GM18909 (cell line): ENCODE results near the gene CCDC88A.
"Not testable (repeated sequence)": the region's sequence is repeated elsewhere in the genome, so short reads cannot be mapped to it uniquely, and the experiment has no call there.

Experiments
- ATAC-seq: cut with Tn5 transposase; IDR thresholded peaks from one replicate; pipeline ENCODE4 v1.9.1; 2021; ENCODE audit warnings: mild to moderate bottlenecking; ENCODE audit not compliant: unreplicated experiment, poor library complexity

CCDC88A gene

GRCh38 chr2:55327470-55328230 is 92.0 kb downstream of the CCDC88A start:
- no peak for ATAC-seq

DNA sequence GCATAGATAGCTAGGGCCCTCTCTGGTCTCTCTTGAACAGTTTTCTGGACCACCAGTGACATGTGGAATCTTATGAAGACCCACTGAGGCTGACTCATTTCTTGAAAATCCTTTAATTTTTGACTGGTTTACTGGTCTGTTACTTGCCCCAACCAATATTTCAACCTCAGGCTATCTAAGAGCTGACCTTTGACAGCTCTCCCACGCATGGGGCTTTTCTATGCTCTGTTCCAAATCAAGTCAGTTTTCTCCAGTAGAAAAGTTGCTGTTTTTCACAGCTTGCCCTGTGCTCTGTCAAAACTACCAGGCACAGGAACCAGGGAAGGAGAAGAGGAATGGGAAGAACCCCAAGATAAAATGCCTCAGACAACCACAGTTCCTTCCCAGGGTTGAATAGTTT is 104.7 kb downstream of the CCDC88A start:
- ATAC-seq: no peak

DNA sequence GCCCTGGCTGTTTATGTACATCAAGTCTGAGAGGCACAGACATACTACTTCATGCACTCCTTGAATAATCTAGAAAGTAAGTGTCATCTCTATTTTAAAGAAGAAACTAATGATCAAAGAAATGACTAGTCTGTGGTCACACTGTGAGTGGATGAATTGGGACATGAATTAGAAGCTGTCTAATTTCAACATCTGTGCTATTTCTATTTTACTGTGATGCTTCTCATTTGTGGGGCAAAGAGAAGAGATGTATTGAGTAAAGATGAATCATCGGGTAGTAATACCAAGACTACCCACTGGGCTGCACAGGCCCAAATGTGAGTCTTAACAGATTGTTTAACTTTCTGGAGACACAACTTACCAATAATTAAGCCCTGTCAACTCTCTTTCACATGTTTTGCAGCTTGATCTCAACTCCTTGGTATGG is 108.2 kb downstream of the CCDC88A start:
- ATAC-seq: peak; percentile 96

DNA sequence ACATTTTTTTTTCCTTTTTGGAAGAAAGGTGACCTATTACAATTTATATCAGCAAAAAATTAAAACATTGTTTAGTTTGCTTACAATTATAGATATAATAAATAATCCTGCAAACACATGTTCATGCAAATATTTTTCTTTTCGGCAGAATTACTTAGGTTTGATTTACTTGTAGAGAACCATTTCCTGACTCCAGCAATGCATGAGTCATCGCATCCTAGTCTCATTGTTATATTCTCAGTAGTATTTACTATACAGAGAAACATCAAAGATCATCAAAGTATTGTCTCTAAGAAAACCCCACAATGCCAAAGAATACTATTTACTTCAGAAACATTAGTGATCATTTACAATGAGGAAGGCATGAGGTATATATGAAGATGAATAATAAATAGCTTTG is 110.2 kb downstream of the CCDC88A start:
- no peak for ATAC-seq

- ATAC-seq: peak; percentile 79
Measured at GRCh38 chr2:55302241-55302640, 117.4 kb downstream of the CCDC88A start.

- no peak for ATAC-seq
Measured at GRCh38 chr2:55301277-55301676, 118.4 kb downstream of the CCDC88A start.

DNA sequence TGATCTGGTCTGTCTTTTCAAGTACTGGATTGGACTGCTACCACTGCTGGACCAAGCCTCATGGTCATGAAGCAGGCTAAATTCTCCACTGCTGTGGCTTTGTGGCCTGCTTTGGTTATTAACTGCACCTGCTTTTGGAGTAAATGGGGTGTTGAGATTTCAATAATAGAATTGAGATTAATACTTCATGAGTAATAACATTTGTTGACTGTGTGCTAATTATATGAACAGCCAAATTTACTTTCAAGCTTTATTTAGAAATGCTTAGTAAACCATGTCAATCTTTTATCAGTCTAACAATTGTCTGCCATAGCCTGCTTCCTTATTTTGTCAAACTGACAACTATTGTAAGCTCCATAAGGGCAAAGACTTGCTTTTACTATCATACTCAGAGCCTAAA is 123.3 kb downstream of the CCDC88A start:
- peak; percentile 43 for ATAC-seq

GRCh38 chr2:55283083-55283482 is 136.6 kb downstream of the CCDC88A start:
- no peak for ATAC-seq

GRCh38 chr2:55282110-55282917 is 137.3 kb downstream of the CCDC88A start:
- ATAC-seq: peak; percentile 98

DNA sequence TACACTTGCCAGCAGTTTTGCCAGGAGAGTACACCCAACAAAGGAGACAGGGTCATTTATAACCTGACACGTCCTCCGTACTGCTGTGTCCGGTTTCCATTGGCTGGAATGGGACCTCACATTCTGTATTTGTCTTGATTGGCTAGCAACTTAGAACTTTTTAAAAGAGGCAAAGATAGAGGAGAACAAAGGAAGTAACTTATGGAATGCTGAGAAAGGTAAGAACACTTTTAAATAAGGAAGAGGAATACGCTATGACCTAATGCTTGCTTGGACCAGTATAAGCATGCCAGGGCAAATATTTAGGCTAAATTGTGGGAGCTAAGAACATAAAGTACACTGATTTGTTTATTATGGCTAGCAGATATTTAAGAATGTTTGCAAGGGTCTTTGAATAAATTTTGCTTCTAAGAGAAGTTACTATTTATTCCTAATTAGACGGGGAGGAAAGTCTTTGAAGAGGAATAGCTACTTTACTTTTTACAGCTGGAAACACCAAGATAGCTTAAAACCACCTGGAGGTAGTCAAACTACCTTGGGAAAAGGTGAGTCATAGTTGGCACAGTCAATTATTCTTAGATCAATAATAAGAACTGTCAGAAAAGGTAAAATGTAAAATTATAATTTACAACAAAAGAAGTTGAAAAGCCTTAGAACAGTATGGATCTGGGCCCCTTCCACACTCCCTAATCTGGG is 138.7 kb downstream of the CCDC88A start:
- not testable (repeated sequence) for ATAC-seq

GRCh38 chr2:55279859-55280424 is 139.7 kb downstream of the CCDC88A start:
- not testable (repeated sequence) for ATAC-seq

DNA sequence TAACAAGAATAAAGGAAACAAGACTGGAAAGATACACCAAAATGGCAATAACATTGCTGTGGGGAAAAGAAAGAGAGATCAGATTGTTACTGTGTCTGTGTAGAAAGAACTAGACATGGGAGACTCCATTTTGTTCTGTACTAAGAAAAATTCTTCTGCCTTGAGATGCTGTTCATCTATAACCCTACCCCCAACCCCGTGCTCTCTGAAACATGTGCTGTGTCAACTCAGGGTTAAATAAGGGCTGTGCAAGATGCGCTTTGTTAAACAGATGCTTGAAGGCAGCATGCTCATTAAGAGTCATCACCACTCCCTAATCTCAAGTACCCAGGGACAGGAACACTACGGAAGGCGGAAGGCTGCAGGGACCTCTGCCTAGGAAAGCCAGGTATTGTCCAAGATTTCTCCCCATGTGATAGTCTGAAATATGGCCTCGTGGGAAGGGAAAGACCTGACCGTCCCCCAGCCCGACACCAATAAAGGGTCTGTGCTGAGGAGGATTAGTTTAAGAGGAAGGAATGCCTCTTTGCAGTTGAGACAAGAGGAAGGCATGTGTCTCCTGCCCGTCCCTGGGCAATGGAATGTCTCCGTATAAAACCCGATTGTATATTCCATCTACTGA is 140.3 kb downstream of the CCDC88A start:
- ATAC-seq: not testable (repeated sequence)

DNA sequence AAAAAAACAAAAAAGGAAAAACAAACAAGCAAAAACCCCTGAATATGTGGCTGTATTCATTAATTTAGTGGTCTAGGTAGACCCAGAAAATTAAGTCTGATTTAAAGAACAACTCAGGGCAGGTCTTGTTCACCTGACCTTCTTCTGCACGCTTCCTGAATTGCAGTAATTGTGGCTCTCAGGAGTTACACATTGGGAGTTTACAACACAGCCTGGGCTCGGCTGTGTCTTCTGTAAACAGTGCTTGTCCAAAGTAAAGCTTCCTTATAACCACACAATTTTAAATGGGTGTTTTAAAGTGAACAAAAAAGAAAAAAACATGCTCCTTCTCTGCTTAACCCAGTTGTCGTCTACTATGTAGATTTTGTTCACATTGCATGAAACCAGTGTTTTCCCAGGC is 142.3 kb downstream of the CCDC88A start:
- no peak for ATAC-seq

- ATAC-seq: not testable (repeated sequence)
Measured at GRCh38 chr2:55274346-55274745, 145.3 kb downstream of the CCDC88A start.

- no peak for ATAC-seq
Measured at GRCh38 chr2:55269645-55269990, 150.0 kb downstream of the CCDC88A start.

DNA sequence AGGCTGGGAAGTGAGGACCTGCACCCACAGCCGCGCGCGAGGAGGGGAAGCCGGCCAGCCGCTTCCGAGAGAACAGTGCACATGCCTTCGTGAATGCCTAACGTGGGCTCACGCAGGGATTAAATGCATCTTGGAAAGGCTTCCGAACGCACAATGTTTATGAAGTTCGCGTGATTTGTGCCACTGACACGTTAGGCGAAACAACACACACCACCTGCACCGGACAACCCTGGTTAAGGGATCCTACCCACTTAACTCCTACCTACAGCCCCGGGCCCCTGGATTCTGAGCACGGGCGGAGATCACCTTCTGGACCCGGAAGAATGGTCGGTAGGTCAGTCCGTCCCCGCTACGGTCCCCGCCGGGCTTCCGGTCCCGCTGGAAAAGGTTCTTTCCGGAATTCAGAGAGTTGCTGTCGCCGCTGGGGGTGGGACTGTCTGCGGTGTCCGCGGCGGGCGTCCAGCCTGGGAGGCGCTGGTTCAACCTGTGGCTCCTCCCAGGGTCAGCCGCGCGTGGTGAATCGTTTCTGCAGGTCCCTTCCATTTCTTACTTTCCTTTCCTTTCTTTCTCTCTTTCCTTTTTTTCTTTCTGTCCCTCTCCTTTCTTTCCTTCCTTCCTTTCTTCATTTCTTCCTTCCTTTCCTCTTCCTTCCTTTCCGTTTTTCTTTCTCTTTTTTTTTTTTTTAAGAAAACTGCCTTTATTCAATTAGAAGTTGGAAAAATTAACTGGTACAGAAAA is 150.6 kb downstream of the CCDC88A start, which contains the start of gene MTIF2:
MTIF2 (minus strand) TSS at position 325 of the 738 bp plus-strand sequence. CDS start 5,373 bp downstream, outside the sequence.
- ATAC-seq: peak; percentile 98

DNA sequence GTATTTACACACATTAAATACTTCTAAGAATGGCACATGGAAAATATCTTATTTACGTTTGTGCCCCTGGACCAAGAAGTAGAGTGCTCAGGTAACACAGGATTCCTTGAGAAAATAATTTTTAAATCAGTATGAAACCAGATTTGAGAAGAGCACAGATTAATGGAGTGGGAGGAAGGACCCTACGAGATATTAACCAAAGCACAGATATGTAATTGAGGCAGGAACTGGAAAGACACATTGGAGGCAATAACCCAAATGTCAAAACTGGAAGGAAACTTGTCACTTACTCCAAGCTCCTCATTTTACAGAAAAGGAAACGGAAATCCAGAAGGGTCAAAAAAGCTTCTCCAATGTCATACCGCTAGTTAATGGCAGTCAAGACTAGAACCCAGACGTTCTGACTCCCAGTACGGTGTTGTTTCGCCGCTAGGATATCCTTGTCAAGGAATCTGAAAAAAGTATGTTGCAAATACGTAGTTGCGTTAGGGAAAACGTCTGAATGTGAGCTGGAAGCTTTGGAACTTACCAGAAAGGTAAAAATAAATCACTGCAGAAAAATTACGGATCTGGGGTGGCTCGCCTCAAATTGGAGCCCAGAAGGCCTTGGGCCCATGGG is 151.3 kb downstream of the CCDC88A start:
- no peak for ATAC-seq

- ATAC-seq: not testable (repeated sequence)
Measured at GRCh38 chr2:55259586-55259985, 160.1 kb downstream of the CCDC88A start.

GRCh38 chr2:55252832-55253231 is 166.8 kb downstream of the CCDC88A start:
- no peak for ATAC-seq
